Tongue (tissue), 2 donors: Measurements from ENCODE around the gene UIMC1. TPM values are rescaled to one million over a fixed set of nuclear protein-coding genes. Genes with fewer than 3 reads are reported as not detected.

Source experiments
- DNase-seq: peaks from one replicate; pipeline ENCODE4 v3.0.0-alpha.2; 2015
- total RNA-seq: library from RNA; depleted of rRNA; stranded (reverse); fragments of >200 nt; gene quantifications from one replicate; pipeline ENCODE4 v1.2.3, GENCODE V29; 2014

Gene UIMC1
- total RNA-seq, 1 donor from 2014 or later = 24.8 TPM

DNA sequence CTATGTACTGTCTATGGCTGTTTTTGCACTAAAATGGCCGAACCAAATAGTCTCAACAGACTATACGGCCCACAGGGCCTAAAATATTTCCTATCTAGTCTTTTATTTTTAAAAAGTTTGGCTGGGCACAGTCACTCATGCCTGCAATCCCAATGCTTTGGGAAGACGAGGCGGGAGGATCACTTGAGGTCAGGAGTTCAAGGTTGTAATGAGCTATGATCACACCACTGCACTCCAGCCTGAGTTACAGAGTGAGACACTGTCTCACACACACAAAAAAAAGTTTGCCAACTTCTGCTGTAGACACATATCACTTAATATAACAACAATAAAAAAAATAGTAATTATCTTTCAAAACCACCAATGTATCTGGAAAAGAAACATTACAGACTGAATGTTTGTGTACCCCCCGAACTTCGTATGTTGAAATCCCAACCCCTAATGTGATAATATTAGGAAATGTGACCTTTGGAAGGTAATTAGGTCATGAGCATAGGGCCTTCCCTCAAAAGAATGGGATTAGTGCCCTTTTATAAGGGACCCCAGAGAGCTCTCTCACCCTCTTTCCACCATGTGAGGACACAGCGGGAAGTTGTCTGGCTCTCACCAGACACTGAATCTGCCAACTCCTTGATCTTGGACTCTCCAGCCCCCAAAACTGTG is 53.9 kb downstream of the UIMC1 start:
- DNase-seq = no peak

- DNase-seq = no peak
Measured at GRCh38 chr5:176948458-176948857, 58.1 kb downstream of the UIMC1 start.

DNA sequence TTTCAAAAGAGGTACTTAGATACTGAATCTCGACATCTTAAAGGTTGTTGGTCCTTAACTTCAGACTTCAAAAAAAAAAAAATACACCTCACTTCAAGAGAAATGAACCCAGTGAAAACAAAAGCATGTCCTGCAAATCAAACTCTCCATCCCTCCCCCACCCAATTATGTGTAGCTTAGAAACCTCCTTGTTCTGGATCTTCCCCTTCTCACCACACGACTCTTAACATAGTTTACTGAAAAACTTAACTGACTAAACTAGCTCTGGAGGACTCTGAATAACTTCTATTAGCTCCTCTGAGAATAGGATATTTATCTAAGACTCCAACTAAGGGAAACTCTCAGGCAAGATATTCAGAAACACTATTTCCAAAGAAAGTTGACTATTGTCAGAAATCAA is 58.7 kb downstream of the UIMC1 start:
- no peak for DNase-seq

DNA sequence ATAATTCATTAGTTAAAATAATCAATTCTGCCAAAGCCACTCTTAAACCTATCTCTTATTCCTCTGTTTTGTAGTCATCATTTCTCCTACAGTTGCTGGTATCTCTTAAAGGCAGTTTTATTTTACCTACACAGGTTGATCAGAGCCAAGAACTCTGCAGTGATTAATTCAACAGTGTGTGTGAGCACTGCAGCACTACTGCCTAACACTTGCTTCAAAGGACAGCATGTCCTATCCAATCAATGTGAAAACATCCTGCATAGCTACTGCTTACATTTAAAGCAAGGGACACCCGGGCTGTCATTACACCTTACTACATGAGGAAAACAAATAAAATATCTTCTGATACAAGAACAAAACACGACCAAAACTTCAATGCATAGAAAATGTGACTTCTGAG is 62.3 kb downstream of the UIMC1 start:
- DNase-seq = no peak

DNA sequence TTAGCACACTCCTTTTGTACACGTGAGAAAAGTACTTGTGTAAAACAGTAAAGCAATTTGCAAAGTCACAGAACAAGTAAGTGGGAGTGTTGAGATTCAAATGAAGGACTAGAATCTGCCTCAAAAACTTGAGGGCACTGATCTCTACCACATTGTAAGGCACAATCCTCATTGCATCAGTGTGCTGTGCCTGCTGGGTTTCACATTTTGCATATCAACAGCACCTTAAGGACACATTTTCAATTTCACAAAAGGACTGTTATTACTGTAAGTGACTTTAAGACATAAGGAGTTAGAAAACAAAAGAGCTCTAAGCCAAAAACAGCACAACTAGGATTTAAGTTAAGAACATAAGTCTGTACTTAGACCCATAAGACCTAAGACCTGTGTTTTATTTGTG is 62.8 kb downstream of the UIMC1 start:
- DNase-seq = no peak

- no peak for DNase-seq
Measured at GRCh38 chr5:176941951-176942350, 64.6 kb downstream of the UIMC1 start.

- no peak for DNase-seq
Measured at GRCh38 chr5:176938472-176938871, 68.1 kb downstream of the UIMC1 start.

- DNase-seq = no peak
Measured at GRCh38 chr5:176935017-176935416, 71.6 kb downstream of the UIMC1 start.

DNA sequence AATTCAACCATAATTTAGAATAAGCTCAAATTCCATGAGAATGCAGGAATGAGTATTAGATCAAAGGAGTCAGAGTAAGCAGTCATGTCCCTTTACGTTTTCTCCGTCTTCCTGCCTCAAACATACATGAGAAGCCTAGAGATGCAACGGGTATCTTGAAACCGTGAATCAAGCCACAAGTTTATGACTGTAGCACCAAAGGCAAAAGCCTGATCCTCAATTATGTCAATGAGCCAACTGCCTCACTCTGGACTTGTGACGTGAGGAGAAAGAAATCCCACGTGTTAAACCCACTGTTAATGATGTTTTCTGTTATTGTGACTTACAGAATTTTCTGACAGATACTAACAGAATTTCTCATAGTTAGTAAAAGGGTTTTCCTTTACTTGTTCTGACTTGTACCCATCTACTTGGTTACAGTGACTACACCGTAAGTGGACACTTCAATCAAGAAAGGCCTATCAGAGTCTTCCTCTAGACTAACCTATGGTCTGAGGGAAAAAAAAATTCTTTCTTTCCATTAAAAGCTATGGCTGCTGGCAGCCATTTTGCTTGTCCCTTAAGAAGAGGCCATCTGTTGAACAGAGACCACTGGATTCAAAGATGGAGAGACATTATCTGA is 72.2 kb downstream of the UIMC1 start:
- DNase-seq = no peak

- DNase-seq = no peak
Measured at GRCh38 chr5:176929654-176930053, 76.9 kb downstream of the UIMC1 start.

DNA sequence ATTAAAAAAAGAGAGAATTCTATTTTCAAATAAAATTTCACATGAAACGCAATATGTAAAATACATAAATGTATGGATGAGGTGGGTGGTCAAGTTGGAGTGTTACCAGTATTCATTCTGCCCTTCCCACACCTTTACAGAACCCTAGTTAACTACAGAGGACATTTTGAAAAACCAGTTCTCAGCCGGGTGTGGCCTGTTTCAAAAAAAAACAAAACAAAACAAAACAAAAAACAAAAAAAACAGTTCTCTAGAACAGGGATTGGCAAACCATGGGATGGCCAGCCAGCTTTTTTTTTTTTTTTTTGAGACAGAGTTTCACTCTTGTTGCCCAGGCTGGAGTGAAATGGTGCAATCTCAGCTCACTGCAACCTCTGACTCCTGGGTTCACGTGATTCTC is 79.0 kb downstream of the UIMC1 start:
- DNase-seq = no peak

DNA sequence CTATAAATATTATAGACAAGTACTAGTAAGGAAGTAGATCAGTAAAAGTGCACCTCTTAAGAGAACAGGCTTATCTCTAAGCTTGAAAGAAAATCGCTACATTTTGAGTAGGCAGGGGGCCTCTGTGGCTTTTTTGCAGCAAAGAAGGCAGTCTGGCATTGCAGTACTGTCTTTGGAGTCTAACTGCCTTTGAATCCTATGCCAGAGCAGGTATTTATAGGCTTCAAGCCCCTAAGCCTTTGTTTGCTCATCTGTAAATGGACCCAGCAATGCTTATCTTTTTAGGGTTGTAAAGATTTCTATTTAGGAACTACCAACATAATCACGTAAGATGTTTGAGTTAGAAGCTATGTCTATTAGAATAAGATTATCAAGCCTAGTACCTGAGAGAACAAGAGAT is 83.8 kb downstream of the UIMC1 start:
- DNase-seq = no peak

GRCh38 chr5:176921714-176922113 is 84.9 kb downstream of the UIMC1 start:
- DNase-seq = no peak

DNA sequence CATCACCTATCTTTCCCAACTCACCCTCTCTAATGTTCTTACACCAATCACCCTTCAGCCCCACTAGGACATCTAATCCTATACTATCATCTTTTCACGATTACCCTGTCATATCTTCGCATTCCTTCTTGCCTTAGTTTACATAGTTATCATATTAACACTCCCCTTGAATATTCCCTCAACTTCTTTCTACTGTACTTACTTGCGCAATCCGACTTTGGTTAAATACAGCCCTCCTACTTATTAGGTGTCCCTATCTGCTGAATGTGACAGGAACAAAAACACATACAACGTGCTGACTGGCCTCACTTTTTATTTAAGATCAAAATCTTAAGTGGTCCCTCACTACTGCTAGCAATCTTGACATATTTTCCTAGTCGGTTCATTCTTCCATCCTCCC is 88.0 kb downstream of the UIMC1 start:
- no peak for DNase-seq

DNA sequence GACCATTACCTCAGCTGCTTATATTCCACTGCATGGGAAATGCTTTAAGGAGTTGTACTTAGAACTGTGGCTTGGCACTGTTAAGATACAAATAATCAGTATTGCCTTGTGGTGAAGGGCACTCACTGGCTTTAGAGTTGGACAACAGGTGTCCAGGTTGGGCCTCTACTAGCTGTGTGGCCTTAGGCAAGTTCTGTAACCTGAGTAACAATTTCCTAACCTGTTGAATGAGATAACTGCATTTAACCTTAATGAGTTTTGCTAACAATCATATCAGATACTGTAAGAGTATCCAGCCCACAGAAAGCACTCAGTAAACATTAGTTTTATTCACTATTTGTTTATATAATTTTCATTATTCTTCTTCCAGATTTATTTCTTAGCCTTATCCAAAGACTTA is 90.2 kb downstream of the UIMC1 start:
- no peak for DNase-seq

GRCh38 chr5:176915906-176916305 is 90.7 kb downstream of the UIMC1 start:
- no peak for DNase-seq

- no peak for DNase-seq
Measured at GRCh38 chr5:176912115-176912514, 94.5 kb downstream of the UIMC1 start.

- no peak for DNase-seq
Measured at GRCh38 chr5:176908675-176909368, 97.8 kb downstream of the UIMC1 start.

DNA sequence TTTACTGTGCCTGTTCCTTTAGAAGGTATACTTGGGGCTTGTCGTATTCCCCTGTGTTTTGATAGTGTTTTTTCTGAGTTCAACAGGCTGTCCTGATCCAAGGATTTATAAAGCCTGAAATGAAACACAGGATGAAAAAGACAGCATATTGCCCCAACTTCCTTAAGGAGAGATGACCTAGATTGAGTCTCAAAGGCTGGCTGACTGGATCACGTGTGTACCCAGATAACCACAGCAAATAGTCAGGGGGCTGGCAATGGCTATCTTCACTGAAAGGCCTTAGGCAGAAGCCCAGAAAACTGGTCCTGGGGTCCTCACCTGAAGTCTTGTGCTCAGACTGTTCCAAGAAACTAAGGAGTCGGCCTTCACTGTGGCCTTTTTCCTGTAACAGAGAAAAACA is 99.8 kb downstream of the UIMC1 start:
- no peak for DNase-seq

GRCh38 chr5:176906126-176906525 is 100.5 kb downstream of the UIMC1 start:
- DNase-seq = no peak

- DNase-seq = no peak
Measured at GRCh38 chr5:176904276-176904675, 102.3 kb downstream of the UIMC1 start.

DNA sequence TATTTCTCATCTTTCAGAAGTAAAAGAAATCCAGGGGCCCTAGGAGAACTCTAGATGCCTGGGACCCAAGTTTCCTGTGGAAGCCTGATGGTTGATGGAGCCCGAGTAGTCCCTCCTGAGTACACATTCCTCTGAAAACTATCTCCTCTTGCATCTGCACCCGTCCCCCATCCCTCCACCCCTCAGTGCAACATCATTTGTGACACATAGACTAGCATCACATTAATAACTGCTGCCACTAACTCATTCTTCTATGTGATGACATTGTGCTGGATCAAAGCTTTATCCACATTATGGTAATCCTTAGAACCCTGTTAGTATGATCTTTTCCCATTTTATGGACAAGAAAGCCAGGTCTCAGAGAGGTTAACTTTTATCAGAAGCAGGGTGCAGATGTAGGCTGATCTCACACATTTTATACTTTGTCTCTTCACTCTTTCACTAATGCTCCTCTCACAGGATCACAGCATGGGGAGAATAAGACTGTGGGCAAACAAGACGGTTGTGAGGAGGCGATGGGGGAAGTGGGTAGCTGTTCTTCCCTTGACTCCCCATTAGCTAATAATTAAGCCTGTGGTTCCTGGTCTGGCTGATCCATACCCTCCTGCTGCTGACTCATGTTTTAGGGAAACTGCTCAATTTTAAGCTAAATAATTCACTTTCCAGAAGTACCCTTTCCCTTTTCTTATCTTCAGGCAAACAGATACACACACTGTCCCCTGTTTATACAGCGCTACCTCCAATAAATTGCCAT is 103.5 kb downstream of the UIMC1 start:
- DNase-seq = no peak
